Effector CD8-positive, alpha-beta T cell (primary cell): Measurements from ENCODE around the gene ALG10.
"Not testable (repeated sequence)": the region's sequence is repeated elsewhere in the genome, so short reads cannot be mapped to it uniquely, and the experiment has no call there.

Source experiments
- DNase-seq: peaks from one replicate; lab custom pipeline; 2025; lab: John Stamatoyannopoulos, UW
- total RNA-seq, 4 experiments: gene quantifications; one replicate each; lab custom pipeline; 2026; lab: John Stamatoyannopoulos, UW

ALG10 gene
- 8.1 to 13.0 (median 9.7) reads per million in 4 experiments for total RNA-seq

- DNase-seq = peak; percentile 94
These were observed at the start of gene ALG10 for GRCh38 chr12:34022079-34022830. ALG10 (plus strand) TSS chr12:34022496; CDS start chr12:34022600, 104 bp downstream.

- DNase-seq = not testable (repeated sequence)
These were observed 49.4 kb upstream of the ALG10 start for GRCh38 chr12:33972884-33973283.

- no peak for DNase-seq
These were observed 44.4 kb upstream of the ALG10 start for GRCh38 chr12:33977887-33978286.

- DNase-seq = no peak
These were observed 34.0 kb upstream of the ALG10 start for GRCh38 chr12:33988197-33988805.

- DNase-seq = no peak
These were observed 33.4 kb upstream of the ALG10 start for GRCh38 chr12:33988913-33989312.

GRCh38 chr12:33994857-33995808 lies 27.2 kb upstream of the ALG10 start:
- DNase-seq = no peak

- not testable (repeated sequence) for DNase-seq
These were observed 13.5 kb upstream of the ALG10 start for GRCh38 chr12:34008835-34009234.

GRCh38 chr12:34016361-34016760 lies 5.9 kb upstream of the ALG10 start:
- no peak for DNase-seq

GRCh38 chr12:34021071-34021470 lies 1.2 kb upstream of the ALG10 start:
- DNase-seq = no peak

- DNase-seq = not testable (repeated sequence)
These were observed 5.4 kb downstream of the ALG10 start for GRCh38 chr12:34027661-34028060.

- DNase-seq = no peak
These were observed 8.3 kb downstream of the ALG10 start for GRCh38 chr12:34030591-34030990.

GRCh38 chr12:34033628-34034296 lies 11.5 kb downstream of the ALG10 start:
- DNase-seq = no peak

GRCh38 chr12:34038357-34038756 lies 16.1 kb downstream of the ALG10 start:
- not testable (repeated sequence) for DNase-seq

GRCh38 chr12:34046570-34046969 lies 24.3 kb downstream of the ALG10 start:
- DNase-seq = no peak

- not testable (repeated sequence) for DNase-seq
These were observed 25.6 kb downstream of the ALG10 start for GRCh38 chr12:34047855-34048254.

- DNase-seq = no peak
These were observed 26.4 kb downstream of the ALG10 start for GRCh38 chr12:34048714-34049113.

- no peak for DNase-seq
These were observed 29.2 kb downstream of the ALG10 start for GRCh38 chr12:34051486-34051885.

GRCh38 chr12:34054938-34055337 lies 32.6 kb downstream of the ALG10 start:
- no peak for DNase-seq
